ENCODE measurements around the gene JMJD7.

GRCh38 chr15:41856716-41857115 lies 28.8 kb downstream of the JMJD7 start:
- TF ChIP-seq, protein P1, sequence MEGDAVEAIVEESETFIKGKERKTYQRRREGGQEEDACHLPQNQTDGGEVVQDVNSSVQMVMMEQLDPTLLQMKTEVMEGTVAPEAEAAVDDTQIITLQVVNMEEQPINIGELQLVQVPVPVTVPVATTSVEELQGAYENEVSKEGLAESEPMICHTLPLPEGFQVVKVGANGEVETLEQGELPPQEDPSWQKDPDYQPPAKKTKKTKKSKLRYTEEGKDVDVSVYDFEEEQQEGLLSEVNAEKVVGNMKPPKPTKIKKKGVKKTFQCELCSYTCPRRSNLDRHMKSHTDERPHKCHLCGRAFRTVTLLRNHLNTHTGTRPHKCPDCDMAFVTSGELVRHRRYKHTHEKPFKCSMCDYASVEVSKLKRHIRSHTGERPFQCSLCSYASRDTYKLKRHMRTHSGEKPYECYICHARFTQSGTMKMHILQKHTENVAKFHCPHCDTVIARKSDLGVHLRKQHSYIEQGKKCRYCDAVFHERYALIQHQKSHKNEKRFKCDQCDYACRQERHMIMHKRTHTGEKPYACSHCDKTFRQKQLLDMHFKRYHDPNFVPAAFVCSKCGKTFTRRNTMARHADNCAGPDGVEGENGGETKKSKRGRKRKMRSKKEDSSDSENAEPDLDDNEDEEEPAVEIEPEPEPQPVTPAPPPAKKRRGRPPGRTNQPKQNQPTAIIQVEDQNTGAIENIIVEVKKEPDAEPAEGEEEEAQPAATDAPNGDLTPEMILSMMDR (IDR thresholded peaks at IDR 0.05), result no peak
- TF ChIP-seq POLR2A (IDR thresholded peaks at IDR 0.05), result no peak
- no peak for TF ChIP-seq EP300 (IDR thresholded peaks at IDR 0.05)
